ENCODE measurements around the gene HSPA1L. TPM values are rescaled to one million over a fixed set of nuclear protein-coding genes. Genes with fewer than 3 reads are reported as not detected.
"Not testable (repeated sequence)": the region's sequence is repeated elsewhere in the genome, so short reads cannot be mapped to it uniquely, and the experiment has no call there.

Gene HSPA1L
- polyA plus RNA-seq, 2 of the 4 experiments (the other 2 are of a cell fraction) = 1.2 to 1.7 TPM

DNA sequence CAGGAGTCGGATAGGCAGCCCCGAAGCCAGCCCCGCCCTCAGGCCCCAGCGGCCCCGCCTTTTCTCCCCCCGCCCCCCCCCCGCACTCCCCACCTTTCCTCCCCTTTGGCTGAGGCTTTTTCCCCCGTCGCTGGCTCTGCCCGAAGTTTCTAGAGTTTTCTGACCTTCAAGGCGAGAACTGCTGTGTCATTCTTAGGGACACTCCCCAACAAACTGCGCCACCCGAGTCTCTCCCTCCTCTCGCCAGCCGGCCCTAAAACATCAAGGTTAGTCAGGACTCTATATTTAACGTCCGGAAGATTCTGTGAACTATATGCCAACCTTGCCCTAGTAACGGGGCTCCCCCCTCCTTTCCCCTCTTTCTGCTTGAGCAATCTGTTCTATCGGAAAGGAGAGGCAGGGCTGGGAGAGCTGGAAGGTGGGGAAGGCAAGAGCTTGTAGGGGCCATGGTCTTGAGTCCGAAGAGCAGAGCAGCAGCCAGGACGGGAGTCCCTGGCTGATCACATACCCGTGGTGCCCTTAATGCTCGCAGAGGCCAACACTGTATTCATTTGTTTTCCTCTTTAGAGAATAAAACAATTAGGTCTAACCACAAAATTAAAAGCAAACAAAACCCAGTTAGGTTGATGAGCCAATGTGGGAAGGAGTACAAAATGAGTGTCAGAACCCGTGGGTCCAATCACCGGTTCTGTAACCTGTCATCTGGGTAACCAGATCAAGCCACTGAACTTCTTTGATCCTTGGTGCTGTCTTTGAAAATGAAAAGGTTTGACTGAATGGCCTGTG, 7.1 kb upstream of the HSPA1L start (continued):
- no peak for TF ChIP-seq ZNF302 (CRISPR knock-in tag; IDR thresholded peaks at IDR 0.05)
- TF ChIP-seq RFX5 (IDR thresholded peaks at IDR 0.05) = no peak
- TF ChIP-seq HOXB5 (CRISPR knock-in tag; IDR thresholded peaks at IDR 0.05) = no peak
- peak; percentile 93 for TF ChIP-seq MAFK (IDR thresholded peaks at IDR 0.05; ENCODE audit: partially characterized antibody)
- no peak for TF ChIP-seq FOXS1 (CRISPR knock-in tag; IDR thresholded peaks at IDR 0.05)
- no peak for TF ChIP-seq EHMT2 (IDR thresholded peaks at IDR 0.05; ENCODE audit: low read depth)
- TF ChIP-seq RAD21 (conservative IDR thresholded peaks at IDR 0.05 in 1 of 2, IDR thresholded peaks at IDR 0.05 in 1 of 2) = no peak

DNA sequence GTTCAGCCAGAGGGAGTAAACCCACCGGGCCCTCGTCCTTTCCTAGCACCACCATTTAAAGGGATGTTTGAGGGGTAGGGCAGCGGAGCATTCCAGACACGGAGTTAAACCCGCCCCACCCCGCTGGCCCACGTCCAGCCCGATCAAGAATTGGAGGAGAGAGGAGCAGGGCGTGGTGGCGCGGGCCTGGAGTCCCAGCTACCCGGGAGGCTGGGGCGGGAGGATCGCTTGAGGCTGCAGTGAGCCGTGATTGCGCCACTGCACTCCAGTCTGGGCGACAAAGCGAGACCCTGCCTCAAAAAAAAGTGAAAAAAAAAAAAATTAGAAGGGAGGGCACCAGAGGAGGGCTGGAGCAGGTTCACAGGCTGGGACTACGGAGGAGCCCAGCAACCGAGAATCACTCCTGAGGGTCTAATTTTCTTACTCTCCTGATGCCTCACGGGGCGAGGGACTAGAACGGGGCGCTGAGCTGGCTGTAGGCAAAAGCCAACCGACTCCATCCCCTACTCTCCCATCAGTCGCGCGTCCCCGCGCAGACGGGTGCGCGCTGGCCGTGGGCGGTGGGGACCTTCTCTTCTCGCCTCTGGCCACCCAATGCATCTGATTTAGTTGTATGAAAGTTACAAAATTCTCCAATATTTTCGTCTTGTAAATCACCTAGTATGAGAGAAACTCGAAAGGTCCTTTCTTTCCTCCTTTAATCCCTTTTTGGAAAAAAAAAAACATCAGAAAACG, 6.4 kb upstream of the HSPA1L start:
- TF ChIP-seq JUN (IDR thresholded peaks at IDR 0.05) = 0 out of 5 replicates have a peak, but pooled peaks of 1 of the 2 experiments have one; percentile 9
- TF ChIP-seq NFE2L2 (conservative IDR thresholded peaks at IDR 0.05; ENCODE audit: low read length) = no peak
- TF ChIP-seq CEBPB (IDR thresholded peaks at IDR 0.05) = peak; percentile 9 to 39; a peak in 1 of 4 replicates
- POLR2A ChIA-PET = interaction anchor here (0.7 to 1.0 kb wide), 3 partner anchors 13 to 26 kb away, joined by 3 to 7 read pairs (median 4); partner anchors contain the start of gene VARS1
- Histone ChIP-seq H3K9me3 (no peaks in the 10 kb centered on the region), H3K27ac (peak overlapping the region; percentile 87 to 97), H3K4me3 (peak overlapping the region; percentile 39), H3K4me2 (peak overlapping the region; percentile 94), H3K4me1 (peaks cover 56% of the 10 kb centered on the region)
- no peak for FAIRE-seq
- CTCF ChIA-PET = interaction anchor here (0.6 to 1.6 kb wide), 6 partner anchors 9 to 283 kb away, joined by 3 to 5 read pairs (median 4); partner anchors contain the start of genes LSM2 and VARS1
- DNase-seq (ENCODE audit: low read depth in 1 of 2, low spot score in 1 of 2) = peak; percentile 30 to 71
- 4% methylated on average over 31 of the region's 39 CpGs for WGBS (ENCODE audit: missing lambda C conversion rate)
- ATAC-seq = peak; percentile 48 to 63; a peak in 5 of 6 replicates

DNA sequence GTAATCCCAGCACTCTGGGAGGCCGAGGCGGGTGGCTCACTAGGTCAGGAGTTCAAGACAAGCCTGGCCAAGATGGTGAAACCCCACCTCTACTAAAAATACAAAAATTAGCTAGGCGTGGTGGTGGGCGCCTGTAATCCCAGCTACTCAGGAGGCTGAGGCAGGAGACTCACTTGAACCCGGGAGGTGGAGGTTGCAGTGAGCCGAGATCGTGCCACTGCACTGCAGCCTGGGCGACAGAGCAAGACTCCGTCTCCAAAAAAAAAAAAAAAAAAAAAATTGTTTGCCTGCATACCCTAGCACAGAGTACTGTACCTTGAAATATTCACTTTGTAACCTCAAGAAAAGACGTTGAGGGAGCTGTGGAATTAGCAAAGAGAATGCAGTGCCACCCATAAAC, 5.3 kb upstream of the HSPA1L start:
- DNase-seq (ENCODE audit: low read depth in 1 of 2, low spot score in 1 of 2); H3K4me3 ChIP-seq; POLR2A ChIA-PET; ATAC-seq; FAIRE-seq; H3K9me3 ChIP-seq: not testable (repeated sequence)
- 66% methylated on average over 10 of the region's 10 CpGs for WGBS (ENCODE audit: missing lambda C conversion rate)
- Histone ChIP-seq H3K4me1 (peaks cover 50% of the 10 kb centered on the region), H3K4me2 (peak overlapping the region; percentile 94), H3K27ac (peak overlapping the region; percentile 53 to 87; a peak in 4 of 6 replicates)
- CTCF ChIA-PET = interaction anchor here (1.6 to 1.8 kb wide), 2 partner anchors 10 to 90 kb away, joined by 3 to 6 read pairs; no protein-coding TSS in a partner anchor

DNA sequence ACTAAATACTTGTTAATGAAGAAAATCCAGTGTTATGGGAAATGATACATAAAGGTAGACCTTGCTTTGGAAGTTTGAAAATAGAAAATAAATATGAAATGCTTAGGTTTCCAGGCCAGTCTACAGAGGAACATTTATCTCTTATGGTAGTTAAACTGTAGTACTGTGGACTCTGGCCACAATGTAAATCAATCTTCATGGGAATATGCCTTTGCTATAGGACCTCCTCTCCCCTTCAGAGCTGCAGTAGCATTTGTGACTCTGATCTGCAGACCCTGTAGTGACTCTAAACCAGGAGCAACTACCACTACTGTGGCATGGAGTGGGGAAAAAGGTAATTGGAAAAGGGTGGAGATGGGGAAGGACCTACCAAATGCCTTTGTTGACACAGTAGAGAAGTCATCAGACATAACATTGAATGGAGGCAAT, 4.8 kb upstream of the HSPA1L start:
- no peak for ATAC-seq
- ChIA-PET CTCF (interaction anchor here (0.6 to 1.8 kb wide), 2 partner anchors 10 to 81 kb away, joined by 3 to 6 read pairs; no protein-coding TSS in a partner anchor), POLR2A (no interaction called here)
- no peak for DNase-seq (ENCODE audit: low read depth in 1 of 2, low spot score in 1 of 2)
- H3K27ac ChIP-seq = peak overlapping the region; percentile 53 to 87
- no peak for FAIRE-seq
- no peaks in the 10 kb centered on the region for H3K9me3 ChIP-seq
- peak overlapping the region; percentile 94 for H3K4me2 ChIP-seq
- peaks cover 46% of the 10 kb centered on the region for H3K4me1 ChIP-seq
- TF ChIP-seq POLR2A (IDR thresholded peaks at IDR 0.05; ENCODE audit: low read length) (peak; percentile 20; the same call in 1 of the 2 replicates), EHMT2 (IDR thresholded peaks at IDR 0.05; ENCODE audit: low read depth) (no peak)
- H3K4me3 ChIP-seq = no peak overlapping the region

DNA sequence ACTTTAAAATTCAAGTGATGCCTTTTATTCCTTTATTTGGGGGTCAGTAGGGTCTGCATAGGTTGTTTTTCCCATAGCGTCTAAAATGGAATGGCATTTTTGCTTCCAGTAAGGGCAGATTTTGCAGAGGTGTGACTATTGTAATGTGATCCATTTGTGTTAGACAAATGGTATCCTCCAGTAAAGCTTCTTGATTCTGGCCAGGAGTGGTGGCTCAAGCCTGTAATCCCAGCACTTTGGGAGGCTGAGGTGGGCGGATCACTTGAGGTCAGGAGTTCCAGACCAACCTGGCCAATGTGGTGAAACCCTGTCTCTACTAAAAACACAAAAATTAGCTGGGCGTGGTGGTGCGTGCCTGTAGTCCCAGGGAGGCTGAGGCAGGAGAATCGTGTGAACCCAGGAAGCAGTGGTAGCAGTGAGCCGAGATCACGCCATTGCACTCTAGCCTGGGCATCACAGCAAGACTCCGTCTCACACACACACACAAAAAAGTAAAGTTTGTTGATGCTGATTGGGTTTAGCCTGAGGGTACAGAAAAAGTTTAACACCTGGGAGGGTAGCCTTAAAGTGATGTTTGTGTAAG, 2.9 kb upstream of the HSPA1L start:
- CTCF ChIA-PET = interaction anchor here (0.6 to 2.4 kb wide), 6 partner anchors 9 to 78 kb away, joined by 3 to 5 read pairs (median 4); partner anchors contain the start of gene MSH5
- WGBS (ENCODE audit: missing lambda C conversion rate) = 7% methylated on average over 8 of the region's 8 CpGs
- peak overlapping the region; percentile 27 to 87; a peak in 5 of 6 replicates for H3K27ac ChIP-seq
- not testable (repeated sequence) for ATAC-seq; FAIRE-seq; DNase-seq (ENCODE audit: low read depth in 1 of 2, low spot score in 1 of 2); H3K9me3 ChIP-seq
- POLR2A ChIA-PET = interaction anchor here (2.3 kb wide), 1 partner anchor 10 kb away, joined by 13 read pairs; the partner anchor contains the start of gene HSPA1B
- peak overlapping the region; percentile 94 for H3K4me2 ChIP-seq
- H3K4me3 ChIP-seq = peak overlapping the region; percentile 45
- peaks cover 45% of the 10 kb centered on the region for H3K4me1 ChIP-seq
